ENCODE measurements around the gene KCP.
"Not testable (repeated sequence)": the region's sequence is repeated elsewhere in the genome, so short reads cannot be mapped to it uniquely, and the experiment has no call there.

KCP gene

GRCh38 chr7:128910569-128910945, at the start of gene KCP:
KCP (minus strand) TSS chr7:128910709; CDS start chr7:128910676, 33 bp downstream.
- DNase-seq (ENCODE audit: low spot score) = no peak

DNA sequence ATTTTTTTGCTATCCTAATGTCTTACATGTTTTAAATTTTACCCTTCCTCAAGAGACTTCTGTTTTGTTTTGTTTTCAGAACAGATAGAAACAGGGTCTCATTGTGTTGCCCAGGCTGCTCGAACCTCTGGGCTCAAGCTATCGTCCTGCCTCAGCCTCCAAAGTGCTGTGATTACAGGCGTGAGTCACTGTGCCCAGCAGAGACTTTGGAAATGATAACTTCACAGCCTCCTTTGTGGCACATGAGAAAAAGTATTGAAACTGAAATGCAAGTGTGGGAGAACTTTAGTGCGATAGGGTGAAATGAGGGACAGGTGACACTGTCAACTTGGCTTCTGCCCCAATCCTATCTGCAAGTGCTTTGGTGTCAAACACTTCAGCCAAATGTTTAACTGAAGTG, 48.8 kb upstream of the KCP start:
- no peak for DNase-seq (ENCODE audit: low spot score)

- DNase-seq (ENCODE audit: low spot score) = no peak
These were observed 45.5 kb upstream of the KCP start for GRCh38 chr7:128955981-128956380.

GRCh38 chr7:128954830-128955802, 44.6 kb upstream of the KCP start:
- no peak for DNase-seq (ENCODE audit: low spot score)

GRCh38 chr7:128954150-128954549, 43.6 kb upstream of the KCP start:
- no peak for DNase-seq (ENCODE audit: low spot score)

DNA sequence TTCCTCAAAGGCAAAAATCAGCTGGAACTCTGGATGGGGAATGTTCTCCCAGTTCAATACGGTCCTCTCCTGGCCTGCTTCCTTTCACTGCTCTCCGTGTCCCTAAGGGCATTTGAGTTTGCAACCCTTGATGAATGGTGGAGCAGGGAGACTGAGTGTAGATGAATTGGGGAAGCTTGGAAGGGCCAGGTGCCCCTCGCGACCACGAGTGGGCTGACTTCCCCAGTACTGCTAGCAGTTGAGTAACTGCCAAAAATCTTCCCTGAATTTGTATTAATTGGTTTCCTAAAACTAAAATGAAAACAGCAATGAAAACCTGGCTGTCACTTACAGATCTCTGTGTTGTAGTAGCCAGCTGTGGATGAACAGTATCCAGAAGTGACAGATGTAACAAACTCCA, 40.8 kb upstream of the KCP start:
- DNase-seq (ENCODE audit: low spot score) = no peak

DNA sequence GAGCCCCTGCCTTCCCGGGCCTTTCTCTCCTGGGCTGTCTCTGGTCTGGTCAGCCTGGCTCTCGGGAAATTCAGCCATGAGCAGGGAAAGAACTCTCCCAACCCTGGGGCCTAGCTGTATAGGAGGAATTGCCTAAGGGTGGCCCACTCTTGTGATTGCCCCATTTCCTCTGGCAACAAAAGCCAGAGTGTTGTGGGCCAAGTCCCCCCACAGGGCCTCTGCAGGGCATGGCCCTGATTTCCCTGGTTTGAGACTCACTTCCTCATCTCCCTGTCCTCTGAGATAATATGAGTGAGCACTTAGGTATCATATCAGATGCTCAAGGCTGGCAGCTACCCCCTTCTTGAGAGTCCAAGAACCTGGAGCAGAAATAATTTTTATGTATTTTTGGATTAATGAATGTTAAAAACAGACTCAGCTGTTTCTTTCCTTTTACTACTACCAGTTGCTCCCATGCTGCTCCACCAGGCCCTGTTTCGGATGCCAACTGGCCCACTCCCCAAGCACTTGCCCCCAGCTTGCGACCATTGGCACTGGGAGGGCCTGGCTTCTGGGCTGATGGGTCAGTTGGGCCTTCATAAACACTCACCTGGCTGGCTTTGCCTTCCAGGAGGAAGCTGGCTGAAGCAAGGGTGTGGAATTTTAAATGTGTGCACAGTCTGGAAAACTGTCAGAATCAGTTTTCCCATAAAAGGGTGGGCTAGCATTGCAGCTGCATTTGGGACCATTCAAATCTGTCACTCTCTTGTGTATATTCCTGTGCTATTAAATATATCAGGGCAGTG, 38.7 kb upstream of the KCP start:
- DNase-seq (ENCODE audit: low spot score) = no peak

GRCh38 chr7:128948312-128948973, 37.9 kb upstream of the KCP start:
- DNase-seq (ENCODE audit: low spot score) = no peak

DNA sequence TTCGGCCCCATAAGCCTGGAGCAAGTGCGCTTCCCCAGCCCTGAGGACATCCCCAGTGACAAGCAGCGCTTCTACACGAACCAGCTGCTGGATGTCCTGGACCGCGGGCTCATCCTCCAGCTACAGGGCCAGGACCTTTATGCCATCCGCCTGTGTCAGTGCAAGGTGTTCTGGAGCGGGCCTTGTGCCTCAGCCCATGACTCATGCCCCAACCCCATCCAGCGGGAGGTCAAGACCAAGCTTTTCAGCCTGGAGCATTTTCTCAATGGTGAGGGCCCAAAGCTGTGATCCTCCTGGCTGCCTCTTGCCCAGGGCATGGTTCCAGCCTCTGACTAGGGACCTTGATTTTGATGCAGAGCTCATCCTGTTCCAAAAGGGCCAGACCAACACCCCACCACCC, 37.3 kb upstream of the KCP start:
- no peak for DNase-seq (ENCODE audit: low spot score)

DNA sequence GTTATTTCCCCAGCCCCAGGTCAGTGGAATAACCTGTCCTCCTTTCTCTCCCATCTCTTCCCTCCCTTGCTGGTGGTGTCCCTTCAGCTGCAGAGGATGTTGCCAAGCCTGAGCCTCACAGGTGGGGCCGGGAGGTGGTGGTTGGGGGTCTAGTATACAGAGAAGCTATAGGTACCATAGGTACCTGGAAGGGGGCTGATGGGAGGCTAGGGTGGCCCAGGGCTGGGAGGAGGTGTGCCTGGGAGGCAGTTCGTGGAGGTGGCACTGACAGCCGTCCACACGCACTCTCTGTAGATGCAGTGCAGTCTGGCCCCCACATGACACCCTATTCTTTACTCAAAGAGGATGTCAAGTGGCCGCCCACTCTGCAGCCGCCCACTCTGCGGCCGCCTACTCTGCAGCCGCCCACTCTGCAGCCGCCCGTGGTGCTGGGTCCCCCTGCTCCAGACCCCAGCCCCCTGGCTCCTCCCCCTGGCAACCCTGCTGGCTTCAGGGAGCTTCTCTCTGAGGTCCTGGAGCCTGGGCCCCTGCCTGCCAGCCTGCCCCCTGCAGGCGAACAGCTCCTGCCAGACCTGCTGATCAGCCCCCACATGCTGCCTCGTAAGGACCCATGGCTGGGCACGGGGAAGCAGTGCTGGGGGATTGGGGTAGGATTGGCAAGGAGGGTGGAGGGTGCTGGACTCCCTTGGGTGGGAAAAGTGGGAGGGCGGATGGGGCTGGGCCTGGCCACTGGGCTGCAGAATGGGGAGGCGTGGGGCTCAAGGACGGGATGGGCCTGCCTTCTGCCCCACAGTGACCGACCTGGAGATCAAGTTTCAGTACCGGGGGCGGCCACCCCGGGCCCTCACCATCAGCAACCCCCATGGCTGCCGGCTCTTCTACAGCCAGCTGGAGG, 36.7 kb upstream of the KCP start:
- no peak for DNase-seq (ENCODE audit: low spot score)

DNA sequence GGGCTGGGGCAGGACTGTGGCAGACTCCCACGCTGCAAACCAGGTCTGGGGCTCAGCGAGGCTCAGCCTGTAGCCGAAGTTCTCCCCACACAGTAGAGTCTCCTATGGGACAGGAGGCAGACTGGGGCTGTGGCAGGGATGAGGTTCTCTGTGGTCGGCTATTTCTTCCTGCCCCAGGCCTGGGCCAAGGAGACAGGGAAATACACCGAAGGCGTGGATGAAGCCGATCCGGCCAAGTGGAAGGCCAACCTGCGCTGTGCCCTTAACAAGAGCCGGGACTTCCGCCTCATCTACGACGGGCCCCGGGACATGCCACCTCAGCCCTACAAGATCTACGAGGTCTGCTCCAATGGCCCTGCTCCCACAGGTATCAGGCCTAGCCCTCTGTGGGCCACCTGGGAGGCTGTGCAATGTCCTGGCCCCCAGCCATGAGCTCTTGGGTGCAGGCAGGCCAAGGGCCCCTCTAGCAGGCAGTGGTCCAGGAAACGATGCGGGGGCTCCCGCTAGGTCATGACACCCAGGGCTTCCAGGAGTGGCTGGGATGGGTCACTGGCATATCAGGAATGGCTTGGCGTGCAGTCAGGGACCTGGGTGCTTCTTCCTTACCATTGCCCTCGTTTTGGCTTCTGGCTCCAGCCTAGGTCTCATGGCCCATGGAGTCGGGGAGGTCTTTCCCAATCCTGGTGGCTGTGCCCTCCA, 35.3 kb upstream of the KCP start:
- DNase-seq (ENCODE audit: low spot score) = no peak

DNA sequence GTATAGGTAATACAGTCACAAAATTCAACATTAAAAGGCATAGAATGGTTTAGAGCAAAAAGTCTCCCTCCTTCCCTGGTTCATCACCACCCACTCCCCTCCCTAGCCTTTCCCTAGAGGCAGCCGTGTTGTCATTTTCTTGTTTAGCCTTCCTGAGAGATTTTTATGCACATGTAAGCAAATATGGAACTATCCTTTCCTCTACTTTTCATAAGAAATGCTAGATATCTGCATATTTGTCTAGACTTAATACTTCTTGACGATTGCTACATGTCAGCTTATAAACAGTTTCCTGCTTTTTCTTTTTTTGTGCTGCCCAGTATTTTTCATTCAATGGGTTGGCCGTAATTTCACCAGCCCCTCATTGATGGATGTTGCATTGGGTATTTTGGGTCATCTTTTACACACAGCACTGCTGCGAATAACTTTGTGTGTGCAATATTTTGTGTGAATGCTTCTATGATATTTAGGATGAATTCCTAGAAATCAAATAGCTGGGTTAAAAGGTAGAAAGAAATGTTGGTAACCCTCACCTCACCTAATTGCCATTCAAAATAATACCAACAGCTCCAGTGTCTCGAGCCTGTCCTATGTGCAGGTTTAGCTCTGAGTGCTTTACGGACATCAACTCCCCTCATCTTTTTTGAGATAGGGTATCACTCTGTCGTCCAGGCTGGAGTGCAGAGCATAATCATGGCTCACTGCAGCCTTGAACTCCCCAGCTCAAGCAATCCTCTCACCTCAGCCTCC, 34.2 kb upstream of the KCP start:
- DNase-seq (ENCODE audit: low spot score) = no peak

- DNase-seq (ENCODE audit: low spot score) = not testable (repeated sequence)
These were observed 32.7 kb upstream of the KCP start for GRCh38 chr7:128943251-128943650.

DNA sequence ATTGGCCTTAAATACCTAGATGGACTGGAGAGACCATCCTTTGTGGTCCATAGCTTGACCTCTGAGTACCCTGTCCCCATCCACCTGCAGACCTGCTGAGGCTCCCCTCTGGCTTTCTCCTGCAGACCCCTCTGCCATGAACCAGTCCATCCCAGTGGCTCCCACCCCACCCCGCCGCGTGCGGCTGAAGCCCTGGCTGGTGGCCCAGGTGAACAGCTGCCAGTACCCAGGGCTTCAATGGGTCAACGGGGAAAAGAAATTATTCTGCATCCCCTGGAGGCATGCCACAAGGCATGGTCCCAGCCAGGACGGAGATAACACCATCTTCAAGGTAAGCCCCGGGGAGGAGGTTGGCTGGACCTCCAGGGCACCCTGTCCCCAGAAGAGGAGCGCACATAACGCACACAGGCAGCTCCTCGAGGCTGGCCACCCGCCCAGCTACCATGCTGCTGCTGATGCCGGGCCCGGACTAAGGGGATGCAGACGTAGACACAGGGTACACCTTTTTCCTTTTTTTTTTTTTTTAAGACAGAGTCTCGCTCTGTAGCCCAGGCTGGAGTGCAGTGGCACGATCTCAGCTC, 31.5 kb upstream of the KCP start:
- DNase-seq (ENCODE audit: low spot score) = no peak

DNA sequence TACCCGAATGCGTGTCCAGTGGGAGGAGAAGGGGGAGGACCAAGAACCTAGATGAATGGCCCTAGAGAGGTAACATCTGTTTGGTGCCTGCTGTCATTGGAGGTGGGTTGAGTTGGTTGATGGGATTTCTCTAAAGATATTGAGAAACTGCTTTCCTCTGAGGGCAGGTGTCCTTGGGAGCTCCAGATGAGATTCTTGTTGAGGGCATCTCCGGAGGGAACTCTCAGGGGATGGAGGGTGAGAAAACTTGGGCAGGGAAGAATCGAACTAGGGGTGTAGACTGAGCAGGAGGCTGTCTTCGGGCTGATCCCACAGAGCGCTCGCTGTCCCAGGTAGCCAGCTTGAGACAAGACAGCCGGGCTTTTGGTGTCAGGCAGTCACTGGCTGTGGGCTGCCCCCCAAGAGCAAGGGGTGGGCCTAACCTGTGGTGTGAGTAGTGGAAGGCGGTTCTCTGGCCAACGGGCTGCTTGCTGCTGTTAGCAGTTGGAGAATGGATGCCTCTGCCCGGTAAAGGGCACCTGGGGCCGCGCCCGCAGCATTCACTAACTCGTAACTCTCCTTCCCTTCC, 30.9 kb upstream of the KCP start:
- DNase-seq (ENCODE audit: low spot score) = no peak

GRCh38 chr7:128940494-128941322, 30.2 kb upstream of the KCP start:
- DNase-seq (ENCODE audit: low spot score) = peak; percentile 49

DNA sequence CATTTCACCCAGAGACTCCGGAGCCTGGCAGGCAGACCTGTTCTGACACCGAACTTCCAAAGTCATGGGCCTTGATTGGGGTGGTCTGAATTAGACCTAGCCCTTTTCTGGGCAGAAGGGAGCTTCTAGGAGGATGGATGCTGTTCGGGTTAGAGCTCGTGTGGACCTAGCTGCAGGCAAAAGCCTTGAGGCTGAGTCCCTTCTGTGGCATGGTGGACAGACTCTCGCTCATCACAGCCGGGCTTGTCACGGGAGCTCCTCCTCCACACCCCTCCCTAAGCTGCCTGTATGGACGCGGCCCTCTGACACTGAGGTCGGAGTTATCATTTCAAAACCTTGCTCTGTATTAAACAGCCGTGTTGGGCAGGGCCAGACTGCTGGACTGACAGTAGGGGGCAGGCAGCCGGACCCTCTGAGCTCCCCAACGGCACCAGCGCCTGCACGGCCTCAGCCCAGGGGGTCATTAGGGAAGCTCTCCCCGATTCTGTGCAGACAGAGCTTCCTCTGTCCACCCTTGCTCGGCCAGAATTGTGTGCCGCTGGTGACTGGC, 29.4 kb upstream of the KCP start:
- DNase-seq (ENCODE audit: low spot score) = no peak
